ENCODE results near the gene ATP13A2.

DNA sequence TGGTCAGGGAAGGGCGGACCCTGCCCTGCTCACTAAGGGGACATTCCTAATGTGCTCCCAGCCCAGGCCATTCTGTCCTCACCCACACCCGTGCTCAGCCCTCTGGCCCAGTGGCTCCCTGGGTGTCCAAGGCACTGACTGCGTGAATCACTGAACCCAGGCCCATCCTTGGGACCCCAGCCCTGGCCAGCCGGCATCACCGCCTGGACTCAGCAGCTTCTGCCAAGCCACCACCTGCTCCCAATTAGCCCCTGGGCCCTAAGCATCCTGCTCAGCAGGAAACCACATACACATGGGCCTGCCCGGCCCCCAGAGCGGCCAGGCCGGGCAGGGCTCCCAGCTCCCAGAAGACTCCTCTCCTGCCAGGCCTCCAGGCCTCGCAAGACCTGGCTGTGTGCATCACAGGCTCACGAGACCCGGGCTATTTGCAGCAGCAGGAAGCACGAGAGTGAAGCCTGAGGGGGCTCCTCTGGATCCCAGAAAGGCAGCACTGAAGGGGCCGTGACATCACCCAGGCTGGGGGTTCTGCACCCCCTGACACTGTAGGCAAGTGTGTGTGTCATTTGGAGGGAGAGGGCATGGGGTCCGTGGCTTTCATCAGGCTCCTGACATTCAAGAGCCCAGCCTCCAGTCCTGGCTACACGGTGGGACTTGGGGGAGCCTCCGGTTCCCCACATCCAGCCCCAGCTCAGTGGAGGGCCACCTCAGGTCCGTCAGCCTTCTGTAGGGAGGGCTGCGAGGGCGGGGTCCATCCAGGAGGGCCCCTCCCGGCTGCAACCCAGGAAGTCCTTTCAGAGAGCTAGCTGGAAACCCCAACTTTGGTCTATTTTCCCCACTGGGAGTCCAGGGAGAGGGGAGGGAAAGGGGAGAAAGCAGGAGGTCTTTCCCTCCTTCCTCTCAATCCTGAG, 32.9 kb downstream of the ATP13A2 start:
- TF ChIP-seq, protein P1, sequence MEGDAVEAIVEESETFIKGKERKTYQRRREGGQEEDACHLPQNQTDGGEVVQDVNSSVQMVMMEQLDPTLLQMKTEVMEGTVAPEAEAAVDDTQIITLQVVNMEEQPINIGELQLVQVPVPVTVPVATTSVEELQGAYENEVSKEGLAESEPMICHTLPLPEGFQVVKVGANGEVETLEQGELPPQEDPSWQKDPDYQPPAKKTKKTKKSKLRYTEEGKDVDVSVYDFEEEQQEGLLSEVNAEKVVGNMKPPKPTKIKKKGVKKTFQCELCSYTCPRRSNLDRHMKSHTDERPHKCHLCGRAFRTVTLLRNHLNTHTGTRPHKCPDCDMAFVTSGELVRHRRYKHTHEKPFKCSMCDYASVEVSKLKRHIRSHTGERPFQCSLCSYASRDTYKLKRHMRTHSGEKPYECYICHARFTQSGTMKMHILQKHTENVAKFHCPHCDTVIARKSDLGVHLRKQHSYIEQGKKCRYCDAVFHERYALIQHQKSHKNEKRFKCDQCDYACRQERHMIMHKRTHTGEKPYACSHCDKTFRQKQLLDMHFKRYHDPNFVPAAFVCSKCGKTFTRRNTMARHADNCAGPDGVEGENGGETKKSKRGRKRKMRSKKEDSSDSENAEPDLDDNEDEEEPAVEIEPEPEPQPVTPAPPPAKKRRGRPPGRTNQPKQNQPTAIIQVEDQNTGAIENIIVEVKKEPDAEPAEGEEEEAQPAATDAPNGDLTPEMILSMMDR (IDR thresholded peaks at IDR 0.05 in 8 of 11, conservative IDR thresholded peaks at IDR 0.05 in 3 of 11): no peak
- TF ChIP-seq POLR2A (IDR thresholded peaks at IDR 0.05) (no peak), POLR2AphosphoS5 (IDR thresholded peaks at IDR 0.05) (no peak)

Data from spleen (tissue), 7 donors.